GM21526 (cell line): Measurements from ENCODE around the gene SLC12A5.
"Not testable (repeated sequence)": the region's sequence is repeated elsewhere in the genome, so short reads cannot be mapped to it uniquely, and the experiment has no call there.

ENCODE experiments used
- ATAC-seq: cut with Tn5 transposase; IDR thresholded peaks from one replicate; pipeline ENCODE4 v1.9.1; 2021; ENCODE audit warnings: moderate library complexity; ENCODE audit not compliant: unreplicated experiment, low FRiP score

SLC12A5 gene

GRCh38 chr20:46028772-46029371 is at the start of gene SLC12A5:
Gene SLC12A5, plus strand, starts transcription at chr20:46029215. Its CDS starts 130 bp downstream, at chr20:46029345.
- ATAC-seq = no peak

- no peak for ATAC-seq
Measured at GRCh38 chr20:45981261-45981660, 47.8 kb upstream of the SLC12A5 start.

GRCh38 chr20:45983279-45983743 is 45.7 kb upstream of the SLC12A5 start:
- ATAC-seq = no peak

- no peak for ATAC-seq
Measured at GRCh38 chr20:45985573-45985972, 43.4 kb upstream of the SLC12A5 start.

GRCh38 chr20:45987108-45987780 is 41.8 kb upstream of the SLC12A5 start:
- no peak for ATAC-seq

GRCh38 chr20:45988830-45989229 is 40.2 kb upstream of the SLC12A5 start:
- not testable (repeated sequence) for ATAC-seq

- ATAC-seq = no peak
Measured at GRCh38 chr20:45991616-45992015, 37.4 kb upstream of the SLC12A5 start.

GRCh38 chr20:45993197-45993951 is 35.6 kb upstream of the SLC12A5 start:
- no peak for ATAC-seq

GRCh38 chr20:45994761-45995493 is 34.1 kb upstream of the SLC12A5 start:
- no peak for ATAC-seq

GRCh38 chr20:45995495-45996097 is 33.4 kb upstream of the SLC12A5 start:
- ATAC-seq = not testable (repeated sequence)

GRCh38 chr20:45997187-45997586 is 31.8 kb upstream of the SLC12A5 start:
- no peak for ATAC-seq

- no peak for ATAC-seq
Measured at GRCh38 chr20:45998337-45998736, 30.7 kb upstream of the SLC12A5 start.

GRCh38 chr20:45998761-45999160 is 30.3 kb upstream of the SLC12A5 start:
- no peak for ATAC-seq

- ATAC-seq = no peak
Measured at GRCh38 chr20:45999557-46000261, 29.3 kb upstream of the SLC12A5 start.

- no peak for ATAC-seq
Measured at GRCh38 chr20:46000262-46000996, 28.6 kb upstream of the SLC12A5 start.

- ATAC-seq = no peak
Measured at GRCh38 chr20:46001498-46001897, 27.5 kb upstream of the SLC12A5 start.

- no peak for ATAC-seq
Measured at GRCh38 chr20:46002008-46002407, 27.0 kb upstream of the SLC12A5 start.

- no peak for ATAC-seq
Measured at GRCh38 chr20:46004187-46004586, 24.8 kb upstream of the SLC12A5 start.

GRCh38 chr20:46004889-46005473 is 24.0 kb upstream of the SLC12A5 start:
- no peak for ATAC-seq
